NT2/D1 (cell line): ENCODE results near the gene FAM124B.

Experiments
- DNase-seq: peaks from one replicate; pipeline ENCODE4 v3.0.0-alpha.2; 2011; ENCODE audit warnings: low read depth, low spot score
- H3K27me3 ChIP-seq: 2 replicates; pipeline ENCODE4 v1.6.0; 2011; ENCODE audit warnings: mild to moderate bottlenecking; ENCODE audit not compliant: insufficient read length, insufficient read depth
- H3K36me3 ChIP-seq: 2 replicates; pipeline ENCODE4 v1.6.1; 2011; ENCODE audit warnings: mild to moderate bottlenecking, low read length, mixed read lengths; ENCODE audit not compliant: insufficient read depth, insufficient read length
- H3K4me1 ChIP-seq: 2 replicates; pipeline ENCODE4 v1.5.1; 2011; ENCODE audit not compliant: insufficient read depth, insufficient read length
- H3K4me3 ChIP-seq: 2 replicates; pipeline ENCODE4 v1.5.1; 2011; ENCODE audit warnings: low read depth; ENCODE audit not compliant: insufficient read length
- H3K9ac ChIP-seq: 2 replicates; pipeline ENCODE4 v1.6.0; 2011; ENCODE audit warnings: low read depth; ENCODE audit not compliant: insufficient read length
- H3K9me3 ChIP-seq: 2 replicates; pipeline ENCODE4 v1.5.1; 2011; ENCODE audit warnings: mild to moderate bottlenecking, low read length; ENCODE audit not compliant: insufficient read depth
- SUZ12 ChIP-seq: IDR thresholded peaks from 2 replicates; pipeline ENCODE4 v1.6.1; 2011; ENCODE audit not compliant: insufficient read length, insufficient read depth; ENCODE audit errors: extremely low read depth
- YY1 ChIP-seq: IDR thresholded peaks from 2 replicates; pipeline ENCODE4 v1.6.1; 2011; ENCODE audit not compliant: insufficient read length, insufficient read depth
- ZNF274 ChIP-seq: IDR thresholded peaks from 2 replicates; pipeline ENCODE4 v1.6.1; 2011; ENCODE audit warnings: mild to moderate bottlenecking, low read depth, low read length

Gene FAM124B

DNA sequence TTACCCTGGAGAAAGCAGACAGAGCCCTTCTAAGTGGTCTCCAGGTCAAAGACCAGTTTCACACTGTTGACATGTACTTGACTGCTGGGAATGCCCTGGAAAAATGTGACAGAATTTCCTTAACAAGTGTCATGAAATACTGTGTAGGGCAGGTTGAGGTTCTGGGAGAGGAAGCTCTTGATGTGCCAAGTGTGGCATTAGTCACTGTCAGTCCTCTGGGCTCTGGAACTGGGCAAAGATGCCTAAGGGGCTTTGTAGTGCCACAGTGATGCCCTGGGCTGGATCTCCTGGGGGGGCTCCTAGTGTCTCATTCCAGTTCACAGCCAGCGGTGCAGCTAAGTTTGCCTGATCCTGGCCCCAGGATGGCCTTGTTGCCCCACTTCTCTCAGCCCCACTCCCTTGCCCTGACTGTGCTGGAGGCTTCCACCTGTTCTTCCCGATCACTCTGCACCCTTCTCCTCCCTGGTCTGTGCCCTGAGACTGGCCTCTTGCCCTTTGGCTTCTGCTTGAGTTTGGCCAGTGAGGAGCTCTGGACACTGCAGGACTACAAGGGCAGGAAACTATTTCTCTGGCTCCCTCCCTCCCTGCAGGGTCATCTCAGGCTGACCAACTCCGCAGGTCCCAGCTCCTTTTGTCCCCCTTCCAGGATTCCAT, 27.0 kb upstream of the FAM124B start:
- H3K27me3 ChIP-seq: no peaks in the 10 kb centered on the region
- H3K9me3 ChIP-seq: peaks cover 69% of the 10 kb centered on the region
- no peak for DNase-seq
- H3K36me3 ChIP-seq: peaks cover 13% of the 10 kb centered on the region
- H3K4me3 ChIP-seq: no peak overlapping the region
- H3K9ac ChIP-seq: no peak overlapping the region
- no peaks in the 10 kb centered on the region for H3K4me1 ChIP-seq
- no peak for TF ChIP-seq YY1
- no peak for TF ChIP-seq SUZ12
- TF ChIP-seq ZNF274: no peak

DNA sequence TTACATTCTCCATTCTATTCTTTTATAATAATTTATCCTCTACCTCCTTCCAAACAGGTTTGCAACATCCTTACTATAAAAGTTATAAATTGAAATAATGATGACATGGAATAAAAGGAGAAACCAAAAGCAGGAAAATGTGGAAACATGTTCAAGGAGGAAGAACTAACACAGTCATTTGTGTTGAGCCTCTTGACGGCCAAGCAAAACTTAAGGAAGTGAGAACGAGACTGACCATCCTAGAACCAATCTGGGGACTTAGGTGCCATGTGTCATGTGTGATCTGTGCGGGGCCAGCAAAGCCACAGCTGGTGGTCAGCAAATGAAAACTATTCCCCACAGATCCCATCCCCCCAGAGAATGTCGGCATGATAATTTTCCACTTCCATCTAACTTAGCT, 25.6 kb upstream of the FAM124B start:
- TF ChIP-seq YY1: no peak
- no peak for TF ChIP-seq ZNF274
- TF ChIP-seq SUZ12: no peak
- Histone ChIP-seq H3K9me3 (peaks cover 68% of the 10 kb centered on the region), H3K9ac (no peak overlapping the region), H3K27me3 (no peaks in the 10 kb centered on the region), H3K4me3 (no peak overlapping the region), H3K36me3 (peaks cover 13% of the 10 kb centered on the region), H3K4me1 (no peaks in the 10 kb centered on the region)
- DNase-seq: no peak

DNA sequence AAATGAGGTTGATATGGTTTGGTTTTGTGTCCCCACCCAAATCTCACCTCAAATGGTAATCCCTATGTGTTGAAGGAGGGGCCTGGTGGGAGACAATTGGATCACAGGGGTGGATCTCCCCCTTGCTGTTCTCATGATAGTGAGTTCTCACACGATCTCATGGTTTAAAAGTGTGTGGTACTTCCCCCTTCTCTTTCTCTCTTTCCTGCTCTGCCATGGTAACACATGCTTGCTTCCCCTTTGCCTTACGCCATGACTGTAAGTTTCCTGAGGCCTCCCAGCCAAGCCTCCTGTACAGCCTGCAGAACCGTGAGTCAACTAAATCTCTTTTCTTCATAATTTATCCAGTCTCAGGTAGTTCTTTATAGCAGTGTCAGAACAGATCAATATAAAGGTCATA, 24.7 kb upstream of the FAM124B start:
- no peak for DNase-seq
- H3K4me1 ChIP-seq: no peaks in the 10 kb centered on the region
- peaks cover 9% of the 10 kb centered on the region for H3K36me3 ChIP-seq
- H3K27me3 ChIP-seq: no peaks in the 10 kb centered on the region
- H3K9me3 ChIP-seq: peaks cover 60% of the 10 kb centered on the region
- TF ChIP-seq SUZ12: no peak
- no peak for TF ChIP-seq YY1
- no peak for TF ChIP-seq ZNF274
- H3K9ac ChIP-seq: no peak overlapping the region
- H3K4me3 ChIP-seq: no peak overlapping the region

DNA sequence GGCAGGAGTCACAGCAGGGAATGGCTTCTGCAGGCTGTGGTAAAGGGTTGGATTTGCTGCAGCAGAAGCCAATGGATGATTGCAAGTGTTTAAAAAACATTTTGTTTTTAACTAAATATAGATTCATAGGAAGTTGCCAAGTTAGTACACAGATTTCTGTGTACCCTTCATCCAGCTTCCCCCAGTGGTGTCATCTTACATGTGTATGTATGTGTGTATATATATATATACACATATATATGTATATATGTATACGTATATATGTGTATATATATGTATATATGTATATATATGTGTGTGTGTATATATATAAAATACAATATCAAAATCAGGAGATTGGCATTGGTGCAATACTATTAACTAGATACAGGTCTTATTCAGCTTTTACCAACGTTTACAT, 19.2 kb upstream of the FAM124B start:
- H3K4me1 ChIP-seq: no peaks in the 10 kb centered on the region
- H3K9ac ChIP-seq: no peak overlapping the region
- H3K4me3 ChIP-seq: no peak overlapping the region
- TF ChIP-seq SUZ12 (no peak), YY1 (no peak), ZNF274 (no peak)
- peaks cover 10% of the 10 kb centered on the region for H3K9me3 ChIP-seq
- DNase-seq: no peak
- no peaks in the 10 kb centered on the region for H3K36me3 ChIP-seq
- H3K27me3 ChIP-seq: no peaks in the 10 kb centered on the region

DNA sequence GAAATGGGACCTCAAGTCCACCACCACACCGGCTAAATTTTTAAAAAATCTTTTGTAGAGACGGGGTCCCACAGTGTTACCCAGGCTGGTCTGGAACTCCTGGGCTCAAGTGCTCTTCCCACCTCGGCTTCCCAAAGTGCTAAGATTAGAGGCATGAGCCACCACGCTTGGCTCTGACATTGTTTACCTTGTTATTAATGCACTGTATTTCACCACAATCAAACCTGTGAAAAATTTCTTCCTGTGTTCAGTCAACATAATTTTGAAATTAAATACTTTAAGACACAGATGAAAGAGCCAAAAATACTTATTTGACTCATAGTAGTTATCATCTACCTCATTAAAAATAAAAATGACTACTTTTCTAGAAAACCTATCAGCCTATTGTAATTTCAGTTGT, 16.0 kb upstream of the FAM124B start:
- Histone ChIP-seq H3K4me1 (no peaks in the 10 kb centered on the region), H3K36me3 (no peaks in the 10 kb centered on the region), H3K27me3 (no peaks in the 10 kb centered on the region), H3K9ac (no peak overlapping the region), H3K9me3 (no peaks in the 10 kb centered on the region), H3K4me3 (no peak overlapping the region)
- no peak for DNase-seq
- TF ChIP-seq ZNF274: no peak
- no peak for TF ChIP-seq SUZ12
- TF ChIP-seq YY1: no peak

DNA sequence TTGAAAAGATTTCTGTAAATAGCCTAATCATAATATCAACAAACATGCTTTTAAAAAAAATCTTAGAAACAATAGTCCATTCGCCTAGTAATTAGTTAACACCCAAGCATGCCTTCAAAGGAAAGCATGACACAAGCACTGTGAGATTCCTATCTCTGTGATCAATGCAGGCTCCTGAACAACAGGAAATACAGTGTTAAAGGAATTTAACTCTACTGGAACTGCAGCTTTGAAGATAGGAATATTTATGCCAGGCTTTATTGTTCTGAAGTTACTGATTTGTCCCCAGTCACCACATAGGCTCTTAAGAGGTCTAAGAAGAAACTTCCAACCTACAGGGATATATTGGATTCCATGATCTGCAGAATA, 15.4 kb upstream of the FAM124B start:
- H3K9me3 ChIP-seq: no peaks in the 10 kb centered on the region
- DNase-seq: peak; percentile 15
- H3K4me3 ChIP-seq: no peak overlapping the region
- no peaks in the 10 kb centered on the region for H3K36me3 ChIP-seq
- no peaks in the 10 kb centered on the region for H3K4me1 ChIP-seq
- TF ChIP-seq YY1 (no peak), SUZ12 (no peak), ZNF274 (no peak)
- H3K9ac ChIP-seq: no peak overlapping the region
- H3K27me3 ChIP-seq: no peaks in the 10 kb centered on the region

DNA sequence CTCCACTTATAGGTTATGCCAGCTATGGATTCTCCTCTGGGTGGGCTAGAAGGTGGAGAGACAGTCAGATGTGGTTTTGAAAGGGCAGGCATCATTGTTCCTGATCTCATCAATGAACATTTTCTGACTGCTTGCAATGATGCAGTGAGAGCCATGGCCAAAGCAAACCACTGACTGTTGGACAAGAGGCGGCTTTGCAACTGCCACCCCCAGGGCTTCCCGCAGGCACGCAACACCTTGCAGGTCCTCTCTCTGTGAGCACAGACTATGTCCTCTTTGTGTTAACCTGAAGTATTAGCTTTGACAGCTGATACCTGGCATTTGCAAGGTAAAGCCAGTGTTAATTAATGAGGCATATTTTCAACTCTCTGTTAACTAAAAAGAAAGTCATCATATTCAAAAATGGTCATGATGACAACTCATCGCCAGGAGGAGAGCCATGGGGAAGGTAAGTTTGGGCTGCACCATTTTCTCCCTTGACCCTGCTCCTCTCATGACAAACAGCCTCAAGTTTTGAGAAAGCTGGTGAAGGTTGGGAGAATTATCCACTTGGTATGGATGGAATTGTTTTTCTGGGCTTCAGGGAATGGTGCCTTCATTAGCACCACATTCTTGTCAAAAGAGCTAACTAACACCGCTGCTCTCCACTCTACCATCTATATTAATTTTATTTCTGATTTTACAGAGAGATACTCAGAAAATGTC, 14.9 kb upstream of the FAM124B start:
- no peak overlapping the region for H3K9ac ChIP-seq
- DNase-seq: peak; percentile 11
- H3K9me3 ChIP-seq: no peaks in the 10 kb centered on the region
- no peak overlapping the region for H3K4me3 ChIP-seq
- no peaks in the 10 kb centered on the region for H3K27me3 ChIP-seq
- TF ChIP-seq ZNF274 (no peak), YY1 (no peak), SUZ12 (no peak)
- no peaks in the 10 kb centered on the region for H3K4me1 ChIP-seq
- no peaks in the 10 kb centered on the region for H3K36me3 ChIP-seq
